Stomach smooth muscle (tissue), 2 donors: ENCODE results near the gene TRAM2.

ENCODE experiments used
- H3K27ac ChIP-seq: one replicate; pipeline ENCODE4 v1.7.0; 2013; ENCODE audit warnings: mild to moderate bottlenecking, low read length, inconsistent platforms
- H3K27me3 ChIP-seq, 2 donors: one replicate each; pipeline ENCODE4 v1.7.0; 2013; ENCODE audit warnings: low read length in 2 of 2; ENCODE audit not compliant: insufficient read depth in 2 of 2, control insufficient read depth in 1 of 2
- H3K36me3 ChIP-seq, 2 donors: one replicate each; pipeline ENCODE4 v1.7.0; 2013; ENCODE audit warnings: low read length in 2 of 2; ENCODE audit not compliant: control insufficient read depth in 2 of 2, insufficient read depth in 2 of 2
- H3K4me1 ChIP-seq: one replicate; pipeline ENCODE4 v1.7.0; 2013; ENCODE audit warnings: low read length; ENCODE audit not compliant: control insufficient read depth, insufficient read depth
- H3K4me3 ChIP-seq, 2 donors: one replicate each; pipeline ENCODE4 v1.7.0; 2013; ENCODE audit warnings: low read length in 2 of 2
- H3K9ac ChIP-seq, 2 donors: one replicate each; pipeline ENCODE4 v1.7.0; 2013; ENCODE audit warnings: low read length in 2 of 2, mild to moderate bottlenecking in 1 of 2
- H3K9me3 ChIP-seq, 2 donors: one replicate each; pipeline ENCODE4 v1.7.0; 2013; ENCODE audit warnings: low read length in 2 of 2; ENCODE audit not compliant: control insufficient read depth in 2 of 2
- donor health status: healthy.
- donor health status: Pancreatic carcinoma.

The TRAM2 gene

GRCh38 chr6:52545406-52546119 is 31.3 kb downstream of the TRAM2 start:
- Histone ChIP-seq H3K27ac (peak overlapping the region; percentile 58), H3K9me3 (no peaks in the 10 kb centered on the region), H3K4me1 (peaks cover 66% of the 10 kb centered on the region), H3K36me3 (no peaks in the 10 kb centered on the region), H3K9ac (no peak overlapping the region), H3K27me3 (no peaks in the 10 kb centered on the region), H3K4me3 (no peak overlapping the region)

GRCh38 chr6:52544602-52545405 is 32.1 kb downstream of the TRAM2 start:
- H3K4me1 ChIP-seq: peaks cover 69% of the 10 kb centered on the region
- peak overlapping the region; percentile 58 for H3K27ac ChIP-seq
- no peak overlapping the region for H3K9ac ChIP-seq
- H3K27me3 ChIP-seq: no peaks in the 10 kb centered on the region
- no peaks in the 10 kb centered on the region for H3K36me3 ChIP-seq
- H3K9me3 ChIP-seq: no peaks in the 10 kb centered on the region
- H3K4me3 ChIP-seq: peak overlapping the region in 1 of 2 donors; percentile 35

GRCh38 chr6:52543729-52544601 is 32.9 kb downstream of the TRAM2 start:
- Histone ChIP-seq H3K36me3 (no peaks in the 10 kb centered on the region), H3K9me3 (no peaks in the 10 kb centered on the region), H3K27ac (peak overlapping the region; percentile 58), H3K27me3 (no peaks in the 10 kb centered on the region), H3K4me1 (peaks cover 71% of the 10 kb centered on the region), H3K4me3 (peak overlapping the region in 1 of 2 donors; percentile 35), H3K9ac (no peak overlapping the region)

- H3K4me3 ChIP-seq: no peak overlapping the region
- peaks cover 70% of the 10 kb centered on the region for H3K4me1 ChIP-seq
- H3K27ac ChIP-seq: peak overlapping the region; percentile 58
- H3K36me3 ChIP-seq: no peaks in the 10 kb centered on the region
- no peaks in the 10 kb centered on the region for H3K27me3 ChIP-seq
- H3K9me3 ChIP-seq: no peaks in the 10 kb centered on the region
- H3K9ac ChIP-seq: no peak overlapping the region
Measured at GRCh38 chr6:52543262-52543661, 33.6 kb downstream of the TRAM2 start.

GRCh38 chr6:52541135-52541534 is 35.7 kb downstream of the TRAM2 start:
- no peak overlapping the region for H3K4me3 ChIP-seq
- H3K9ac ChIP-seq: no peak overlapping the region
- H3K27ac ChIP-seq: no peak overlapping the region
- H3K4me1 ChIP-seq: peaks cover 66% of the 10 kb centered on the region
- H3K36me3 ChIP-seq: no peaks in the 10 kb centered on the region
- no peaks in the 10 kb centered on the region for H3K27me3 ChIP-seq
- H3K9me3 ChIP-seq: no peaks in the 10 kb centered on the region

GRCh38 chr6:52540286-52540902 is 36.5 kb downstream of the TRAM2 start:
- Histone ChIP-seq H3K9me3 (no peaks in the 10 kb centered on the region), H3K36me3 (peaks cover 0 to 2% of the 10 kb centered on the region in 2 donors), H3K27me3 (no peaks in the 10 kb centered on the region), H3K9ac (no peak overlapping the region), H3K4me3 (no peak overlapping the region), H3K4me1 (peaks cover 59% of the 10 kb centered on the region), H3K27ac (no peak overlapping the region)

- H3K27ac ChIP-seq: no peak overlapping the region
- H3K36me3 ChIP-seq: peaks cover 7 to 8% of the 10 kb centered on the region in 2 donors
- no peak overlapping the region for H3K4me3 ChIP-seq
- H3K27me3 ChIP-seq: no peaks in the 10 kb centered on the region
- H3K9ac ChIP-seq: no peak overlapping the region
- H3K9me3 ChIP-seq: no peaks in the 10 kb centered on the region
- H3K4me1 ChIP-seq: peaks cover 53% of the 10 kb centered on the region
Measured at GRCh38 chr6:52539607-52540006, 37.3 kb downstream of the TRAM2 start.

GRCh38 chr6:52538901-52539354 is 37.9 kb downstream of the TRAM2 start:
- no peak overlapping the region for H3K4me3 ChIP-seq
- H3K9ac ChIP-seq: no peak overlapping the region
- H3K27me3 ChIP-seq: no peaks in the 10 kb centered on the region
- H3K9me3 ChIP-seq: no peaks in the 10 kb centered on the region
- peaks cover 9 to 12% of the 10 kb centered on the region in 2 donors for H3K36me3 ChIP-seq
- peaks cover 46% of the 10 kb centered on the region for H3K4me1 ChIP-seq
- no peak overlapping the region for H3K27ac ChIP-seq

- H3K27me3 ChIP-seq: no peaks in the 10 kb centered on the region
- H3K4me1 ChIP-seq: peaks cover 42% of the 10 kb centered on the region
- H3K36me3 ChIP-seq: peaks cover 10 to 12% of the 10 kb centered on the region in 2 donors
- H3K27ac ChIP-seq: no peak overlapping the region
- no peak overlapping the region for H3K9ac ChIP-seq
- no peak overlapping the region for H3K4me3 ChIP-seq
- H3K9me3 ChIP-seq: no peaks in the 10 kb centered on the region
Measured at GRCh38 chr6:52538252-52538900, 38.5 kb downstream of the TRAM2 start.
